Suprapubic skin (tissue), 4 donors: ENCODE results near the gene VASP.

Experiments used
- EP300 ChIP-seq: sonication (generic); formaldehyde crosslinking; IDR thresholded peaks from one replicate; pipeline ENCODE4 v1.6.1; 2017; ENCODE audit warnings: antibody characterized with exemption
- POLR2AphosphoS5 ChIP-seq, 3 donors: sonication (generic); formaldehyde crosslinking; IDR thresholded peaks; one replicate each; pipeline ENCODE4 v1.6.1; 2017; ENCODE audit warnings: antibody characterized with exemption in 3 of 3
- TF ChIP-seq, protein P1 (sequence below), 2 donors: fragments of 200-600 bp in 1 of 2; fragments of 450-650 bp in 1 of 2; sonication (generic) in 1 of 2; IDR thresholded peaks; one replicate each; pipeline ENCODE4 v1.5.1; 2016 to 2019; ENCODE audit warnings: antibody characterized with exemption in 2 of 2, mild to moderate bottlenecking in 1 of 2, moderate library complexity in 1 of 2

DNA sequence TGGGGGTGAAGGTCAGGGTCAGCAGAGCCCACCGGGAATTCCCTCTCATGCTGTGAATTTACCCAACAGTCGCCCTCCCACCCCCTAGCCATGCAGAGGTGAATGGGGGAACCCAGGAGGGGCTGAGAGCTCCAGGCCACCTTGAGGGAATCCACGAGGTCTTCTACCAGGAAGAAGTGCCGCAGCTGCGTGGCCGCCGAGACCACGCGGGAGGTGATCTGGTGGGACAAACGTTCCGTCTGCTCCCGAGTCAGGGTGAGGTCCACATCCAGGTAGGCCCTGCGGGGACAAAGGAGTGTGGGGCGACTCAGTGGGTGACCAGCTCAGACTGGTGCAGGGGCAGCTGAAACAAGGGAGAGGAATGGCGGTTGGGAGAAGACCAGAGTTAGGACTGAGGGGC lies 18.6 kb upstream of the VASP start:
- TF ChIP-seq POLR2AphosphoS5 (IDR thresholded peaks at IDR 0.05) (no peak), EP300 (no peak)
- TF ChIP-seq, protein P1, sequence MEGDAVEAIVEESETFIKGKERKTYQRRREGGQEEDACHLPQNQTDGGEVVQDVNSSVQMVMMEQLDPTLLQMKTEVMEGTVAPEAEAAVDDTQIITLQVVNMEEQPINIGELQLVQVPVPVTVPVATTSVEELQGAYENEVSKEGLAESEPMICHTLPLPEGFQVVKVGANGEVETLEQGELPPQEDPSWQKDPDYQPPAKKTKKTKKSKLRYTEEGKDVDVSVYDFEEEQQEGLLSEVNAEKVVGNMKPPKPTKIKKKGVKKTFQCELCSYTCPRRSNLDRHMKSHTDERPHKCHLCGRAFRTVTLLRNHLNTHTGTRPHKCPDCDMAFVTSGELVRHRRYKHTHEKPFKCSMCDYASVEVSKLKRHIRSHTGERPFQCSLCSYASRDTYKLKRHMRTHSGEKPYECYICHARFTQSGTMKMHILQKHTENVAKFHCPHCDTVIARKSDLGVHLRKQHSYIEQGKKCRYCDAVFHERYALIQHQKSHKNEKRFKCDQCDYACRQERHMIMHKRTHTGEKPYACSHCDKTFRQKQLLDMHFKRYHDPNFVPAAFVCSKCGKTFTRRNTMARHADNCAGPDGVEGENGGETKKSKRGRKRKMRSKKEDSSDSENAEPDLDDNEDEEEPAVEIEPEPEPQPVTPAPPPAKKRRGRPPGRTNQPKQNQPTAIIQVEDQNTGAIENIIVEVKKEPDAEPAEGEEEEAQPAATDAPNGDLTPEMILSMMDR (IDR thresholded peaks at IDR 0.05): no peak
